ENCODE data around the gene GALP.
"Not testable (repeated sequence)": the region's sequence is repeated elsewhere in the genome, so short reads cannot be mapped to it uniquely, and the experiment has no call there.

DNA sequence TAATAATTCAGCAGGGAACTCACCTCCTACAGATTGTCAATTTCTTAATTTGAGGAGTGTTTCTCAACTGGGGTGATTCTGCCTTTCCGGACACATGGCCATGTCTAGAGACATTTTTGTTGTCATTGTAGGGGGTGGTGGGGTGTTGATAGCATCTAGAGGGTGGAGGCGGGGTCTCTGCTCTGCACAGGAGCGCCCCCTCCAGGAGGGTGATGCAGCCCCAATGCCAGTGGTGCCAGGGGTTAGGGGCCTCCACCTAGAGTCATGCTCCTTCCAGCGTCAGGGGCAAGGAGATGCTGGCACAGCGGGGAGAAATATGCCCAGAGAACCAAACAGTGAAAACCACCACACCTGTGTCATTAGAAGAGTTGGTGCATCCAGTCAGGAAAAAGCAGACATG lies 31.8 kb downstream of the GALP start:
- TF ChIP-seq, protein P1, sequence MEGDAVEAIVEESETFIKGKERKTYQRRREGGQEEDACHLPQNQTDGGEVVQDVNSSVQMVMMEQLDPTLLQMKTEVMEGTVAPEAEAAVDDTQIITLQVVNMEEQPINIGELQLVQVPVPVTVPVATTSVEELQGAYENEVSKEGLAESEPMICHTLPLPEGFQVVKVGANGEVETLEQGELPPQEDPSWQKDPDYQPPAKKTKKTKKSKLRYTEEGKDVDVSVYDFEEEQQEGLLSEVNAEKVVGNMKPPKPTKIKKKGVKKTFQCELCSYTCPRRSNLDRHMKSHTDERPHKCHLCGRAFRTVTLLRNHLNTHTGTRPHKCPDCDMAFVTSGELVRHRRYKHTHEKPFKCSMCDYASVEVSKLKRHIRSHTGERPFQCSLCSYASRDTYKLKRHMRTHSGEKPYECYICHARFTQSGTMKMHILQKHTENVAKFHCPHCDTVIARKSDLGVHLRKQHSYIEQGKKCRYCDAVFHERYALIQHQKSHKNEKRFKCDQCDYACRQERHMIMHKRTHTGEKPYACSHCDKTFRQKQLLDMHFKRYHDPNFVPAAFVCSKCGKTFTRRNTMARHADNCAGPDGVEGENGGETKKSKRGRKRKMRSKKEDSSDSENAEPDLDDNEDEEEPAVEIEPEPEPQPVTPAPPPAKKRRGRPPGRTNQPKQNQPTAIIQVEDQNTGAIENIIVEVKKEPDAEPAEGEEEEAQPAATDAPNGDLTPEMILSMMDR (IDR thresholded peaks at IDR 0.05; ENCODE audit: extremely low read depth in 1 of 2, insufficient read depth in 1 of 2, low read depth in 1 of 2, low read length in 2 of 2): not testable (repeated sequence)
- not testable (repeated sequence) for TF ChIP-seq EZH2 (IDR thresholded peaks at IDR 0.05; ENCODE audit: borderline replicate concordance, low read depth, low read length, severe bottlenecking); POLR2A (IDR thresholded peaks at IDR 0.05; ENCODE audit: low read depth, low read length)
